ENCODE data around the gene PPM1L. TPM values are rescaled to one million over a fixed set of nuclear protein-coding genes. Genes with fewer than 3 reads are reported as not detected.

The PPM1L gene
- total RNA-seq, 2 experiments from 2014 or later = 2.2 to 2.7 TPM

- no peaks in the 10 kb centered on the region for H3K9me3 Mint-ChIP-seq
- DNase-seq = no peak
These were observed 59.2 kb downstream of the PPM1L start for GRCh38 chr3:160815280-160815679.

GRCh38 chr3:160820022-160820421, 64.0 kb downstream of the PPM1L start:
- H3K36me3 Mint-ChIP-seq = no peaks in the 10 kb centered on the region
- H3K4me1 Mint-ChIP-seq (ENCODE audit: low read depth) = no peaks in the 10 kb centered on the region
- no peak for DNase-seq
- no peaks in the 10 kb centered on the region for H3K9me3 Mint-ChIP-seq
- no peak overlapping the region for H3K27ac Mint-ChIP-seq
- intact Hi-C loops (cut with micrococcal nuclease) = no loop called here
- no peak overlapping the region for H3K4me3 Mint-ChIP-seq
- ChIA-PET CTCF (no interaction called here), POLR2A (no interaction called here)
- no peaks in the 10 kb centered on the region for H3K27me3 Mint-ChIP-seq

More at GRCh38 chr3:160815280-160815679, 59.2 kb downstream of the PPM1L start:
- intact Hi-C loops (cut with micrococcal nuclease) = no loop called here
- Mint-ChIP-seq H3K27ac (no peak overlapping the region), H3K27me3 (no peaks in the 10 kb centered on the region), H3K4me3 (no peak overlapping the region), H3K4me1 (ENCODE audit: low read depth) (no peaks in the 10 kb centered on the region), H3K36me3 (no peaks in the 10 kb centered on the region)
- POLR2A ChIA-PET = no interaction called here
- CTCF ChIA-PET = no interaction called here

DNA sequence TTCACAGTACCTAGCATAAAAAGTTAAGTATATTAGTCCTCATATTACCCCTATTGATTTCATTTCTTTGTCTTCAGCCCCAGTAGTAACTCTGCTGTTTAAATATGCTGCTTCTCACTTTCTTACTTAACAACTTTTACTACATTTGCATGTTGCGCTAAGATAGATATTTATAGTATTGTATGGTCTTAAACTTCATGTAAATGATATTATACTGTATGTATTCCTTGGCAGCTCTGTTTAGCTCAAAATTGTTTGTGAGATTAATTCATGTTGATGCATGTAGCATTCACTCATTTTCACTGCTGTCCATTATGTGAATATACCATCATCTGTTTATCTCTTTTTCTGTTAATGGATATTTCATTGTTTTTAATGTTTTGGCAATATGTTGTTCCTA, 64.4 kb downstream of the PPM1L start:
- ChIA-PET POLR2A (no interaction called here), CTCF (no interaction called here)
- intact Hi-C loops (cut with micrococcal nuclease) = no loop called here
- Mint-ChIP-seq H3K9me3 (no peaks in the 10 kb centered on the region), H3K4me1 (ENCODE audit: low read depth) (no peaks in the 10 kb centered on the region), H3K4me3 (no peak overlapping the region), H3K27me3 (no peaks in the 10 kb centered on the region), H3K36me3 (no peaks in the 10 kb centered on the region), H3K27ac (no peak overlapping the region)
- DNase-seq = no peak

- Mint-ChIP-seq H3K27ac (no peak overlapping the region), H3K4me1 (ENCODE audit: low read depth) (no peaks in the 10 kb centered on the region), H3K4me3 (no peak overlapping the region), H3K36me3 (no peaks in the 10 kb centered on the region), H3K9me3 (no peaks in the 10 kb centered on the region), H3K27me3 (no peaks in the 10 kb centered on the region)
- DNase-seq = no peak
- intact Hi-C loops (cut with micrococcal nuclease) = no loop called here
- ChIA-PET POLR2A (no interaction called here), CTCF (interaction anchor here (1.0 kb wide), 1 partner anchor 17 kb away, joined by 4 read pairs; no protein-coding TSS in a partner anchor)
These were observed 66.9 kb downstream of the PPM1L start for GRCh38 chr3:160822936-160823335.

GRCh38 chr3:160825311-160825800, 69.3 kb downstream of the PPM1L start:
- intact Hi-C loops (cut with micrococcal nuclease) = no loop called here
- DNase-seq = no peak
- Mint-ChIP-seq H3K36me3 (no peaks in the 10 kb centered on the region), H3K27me3 (no peaks in the 10 kb centered on the region), H3K27ac (no peak overlapping the region), H3K4me3 (no peak overlapping the region), H3K9me3 (no peaks in the 10 kb centered on the region), H3K4me1 (ENCODE audit: low read depth) (no peaks in the 10 kb centered on the region)
- ChIA-PET CTCF (no interaction called here), POLR2A (no interaction called here)

DNA sequence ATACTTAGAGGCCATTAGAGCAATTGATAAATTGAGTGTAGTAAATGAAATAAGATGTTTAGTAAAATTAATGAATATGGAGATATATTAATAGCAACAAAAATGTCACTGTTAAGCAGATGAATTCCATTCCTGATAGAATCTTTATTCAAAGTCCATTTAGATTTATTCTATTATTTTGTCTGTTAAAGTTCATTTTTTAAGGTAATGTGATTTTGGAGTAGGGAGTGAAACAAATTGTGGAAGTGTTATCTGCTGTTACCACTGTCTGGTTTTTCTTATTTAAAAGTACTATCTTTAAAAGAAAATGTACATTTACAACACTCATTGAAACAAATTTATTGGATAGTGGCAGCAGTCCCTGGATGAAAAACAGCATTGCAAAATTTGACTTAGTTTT, 70.4 kb downstream of the PPM1L start:
- H3K27me3 Mint-ChIP-seq = no peaks in the 10 kb centered on the region
- no peak for DNase-seq
- ChIA-PET CTCF (no interaction called here), POLR2A (no interaction called here)
- no peaks in the 10 kb centered on the region for H3K36me3 Mint-ChIP-seq
- no peaks in the 10 kb centered on the region for H3K9me3 Mint-ChIP-seq
- H3K4me3 Mint-ChIP-seq = no peak overlapping the region
- H3K4me1 Mint-ChIP-seq (ENCODE audit: low read depth) = no peaks in the 10 kb centered on the region
- H3K27ac Mint-ChIP-seq = no peak overlapping the region
- intact Hi-C loops (cut with micrococcal nuclease) = no loop called here

DNA sequence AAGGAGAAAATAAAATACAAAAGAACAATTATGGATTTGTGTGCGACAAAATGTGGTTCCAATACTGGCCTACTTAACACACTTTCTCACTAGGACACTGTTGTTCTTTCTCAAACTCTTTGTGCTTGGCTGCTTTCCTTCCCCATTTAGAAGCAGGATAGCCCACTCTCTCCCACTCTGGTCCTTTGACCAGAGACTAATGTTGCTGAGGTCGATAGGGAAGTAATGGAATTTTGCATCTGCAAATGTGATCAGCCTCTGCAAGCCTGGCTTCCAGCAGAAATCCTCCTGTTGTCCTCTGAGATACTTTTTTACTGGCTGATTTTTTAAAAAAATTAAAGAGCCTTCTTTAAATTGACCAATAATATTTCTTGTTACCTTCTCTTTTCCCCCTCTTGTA, 71.0 kb downstream of the PPM1L start:
- Mint-ChIP-seq H3K36me3 (no peaks in the 10 kb centered on the region), H3K4me3 (no peak overlapping the region), H3K27ac (no peak overlapping the region), H3K4me1 (ENCODE audit: low read depth) (no peaks in the 10 kb centered on the region), H3K9me3 (no peaks in the 10 kb centered on the region), H3K27me3 (no peaks in the 10 kb centered on the region)
- ChIA-PET CTCF (no interaction called here), POLR2A (no interaction called here)
- DNase-seq = no peak
- intact Hi-C loops (cut with micrococcal nuclease) = no loop called here

DNA sequence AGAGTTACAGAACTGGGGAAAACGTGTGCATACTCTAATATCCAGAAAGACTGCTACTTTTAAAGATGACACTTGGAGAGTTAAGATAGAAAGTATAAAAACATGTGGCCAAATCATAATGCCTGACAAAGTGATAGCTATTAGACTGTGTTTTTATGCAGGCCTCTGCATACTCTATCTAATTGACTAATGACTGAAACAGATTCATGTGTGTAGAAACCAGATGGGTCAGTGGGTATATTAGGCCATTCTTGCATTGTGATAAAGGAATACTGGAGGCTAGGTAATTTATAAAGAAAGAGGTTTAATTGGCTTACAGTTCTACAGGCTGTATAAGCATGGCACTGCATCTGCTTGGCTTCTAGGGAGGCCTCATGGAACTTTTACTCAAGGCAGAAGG, 71.5 kb downstream of the PPM1L start:
- CTCF ChIA-PET = no interaction called here
- Mint-ChIP-seq H3K9me3 (no peaks in the 10 kb centered on the region), H3K4me1 (ENCODE audit: low read depth) (no peaks in the 10 kb centered on the region), H3K27ac (no peak overlapping the region), H3K36me3 (no peaks in the 10 kb centered on the region), H3K27me3 (no peaks in the 10 kb centered on the region), H3K4me3 (no peak overlapping the region)
- intact Hi-C loops (cut with micrococcal nuclease) = no loop called here
- POLR2A ChIA-PET = no interaction called here
- no peak for DNase-seq

DNA sequence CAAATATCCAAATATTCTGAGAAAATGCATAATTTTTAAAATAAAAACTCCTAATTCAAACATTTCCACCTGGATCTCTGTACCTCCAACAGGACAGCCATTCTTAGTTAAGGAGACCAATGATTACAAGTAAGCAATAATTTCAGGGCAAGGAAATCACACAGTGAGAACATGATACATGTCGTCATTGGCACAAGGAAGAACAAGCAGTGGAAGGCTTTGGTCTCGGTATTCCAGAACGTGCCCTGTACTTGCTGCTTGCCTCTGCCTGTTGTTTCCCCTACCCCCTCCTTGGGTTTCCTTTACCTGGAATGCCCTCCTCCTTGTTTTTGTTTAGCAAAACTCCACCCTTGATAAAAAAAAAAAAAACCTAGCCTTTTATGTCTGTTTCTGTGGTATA, 72.8 kb downstream of the PPM1L start:
- DNase-seq = no peak
- no peaks in the 10 kb centered on the region for H3K27me3 Mint-ChIP-seq
- H3K4me3 Mint-ChIP-seq = no peak overlapping the region
- H3K4me1 Mint-ChIP-seq (ENCODE audit: low read depth) = no peaks in the 10 kb centered on the region
- H3K9me3 Mint-ChIP-seq = no peaks in the 10 kb centered on the region
- ChIA-PET CTCF (no interaction called here), POLR2A (no interaction called here)
- H3K36me3 Mint-ChIP-seq = no peaks in the 10 kb centered on the region
- no peak overlapping the region for H3K27ac Mint-ChIP-seq
- intact Hi-C loops (cut with micrococcal nuclease) = no loop called here

DNA sequence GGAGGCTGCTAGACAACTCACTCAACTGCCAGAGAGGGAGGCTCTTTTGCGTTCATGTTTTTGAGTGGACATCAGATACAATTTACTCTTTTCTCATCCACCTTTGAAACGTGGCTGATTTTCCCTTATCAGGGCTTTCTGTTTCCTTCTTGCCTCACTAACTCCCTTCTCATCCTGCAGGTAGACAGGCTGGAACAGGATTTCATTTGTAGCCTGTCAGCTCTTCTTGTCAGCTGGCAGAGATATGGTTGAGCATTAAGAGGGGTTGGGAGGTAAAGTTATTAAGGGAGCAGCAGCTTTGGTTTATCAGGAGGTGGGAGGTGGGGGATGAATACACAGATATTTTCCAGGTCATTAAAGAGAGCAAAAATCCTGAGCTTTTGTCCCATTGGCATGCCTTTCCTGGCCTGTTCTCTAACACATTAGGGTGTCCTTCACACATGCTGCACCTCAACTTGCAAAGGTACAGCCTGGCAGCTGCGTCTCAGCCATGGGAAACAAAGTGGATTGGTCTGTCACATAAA, 73.5 kb downstream of the PPM1L start:
- intact Hi-C loops (cut with micrococcal nuclease) = no loop called here
- Mint-ChIP-seq H3K36me3 (peaks cover 2% of the 10 kb centered on the region), H3K9me3 (no peaks in the 10 kb centered on the region), H3K4me1 (ENCODE audit: low read depth) (no peaks in the 10 kb centered on the region), H3K27ac (no peak overlapping the region), H3K4me3 (no peak overlapping the region), H3K27me3 (no peaks in the 10 kb centered on the region)
- no peak for DNase-seq
- ChIA-PET POLR2A (no interaction called here), CTCF (no interaction called here)

- ChIA-PET CTCF (no interaction called here), POLR2A (no interaction called here)
- intact Hi-C loops (cut with micrococcal nuclease) = no loop called here
- Mint-ChIP-seq H3K27me3 (no peaks in the 10 kb centered on the region), H3K9me3 (no peaks in the 10 kb centered on the region), H3K27ac (no peak overlapping the region), H3K4me1 (ENCODE audit: low read depth) (no peaks in the 10 kb centered on the region), H3K4me3 (no peak overlapping the region), H3K36me3 (peaks cover 3% of the 10 kb centered on the region)
- DNase-seq = no peak
These were observed 74.8 kb downstream of the PPM1L start for GRCh38 chr3:160830796-160831195.

DNA sequence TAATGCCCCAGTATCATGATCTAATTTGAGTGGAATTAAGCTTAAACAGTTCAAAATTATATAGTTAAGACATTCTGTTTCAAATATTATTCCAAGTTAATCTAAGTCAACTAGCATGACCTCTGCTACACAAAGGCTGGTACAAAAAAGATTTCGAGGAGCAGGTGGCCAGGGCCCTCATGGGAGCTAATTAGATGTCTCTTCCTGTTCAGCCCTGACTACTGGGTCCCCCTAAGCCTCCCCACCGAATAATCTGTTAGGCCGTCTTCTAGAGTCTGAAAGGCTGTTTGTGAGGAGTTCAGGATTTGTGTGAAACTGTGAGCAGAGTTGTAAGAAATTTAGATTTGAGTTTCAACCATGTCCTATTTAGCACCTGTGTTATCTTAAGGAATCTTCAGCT, 75.4 kb downstream of the PPM1L start:
- CTCF ChIA-PET = no interaction called here
- POLR2A ChIA-PET = no interaction called here
- Mint-ChIP-seq H3K27me3 (no peaks in the 10 kb centered on the region), H3K36me3 (peaks cover 3% of the 10 kb centered on the region), H3K9me3 (no peaks in the 10 kb centered on the region), H3K4me1 (ENCODE audit: low read depth) (no peaks in the 10 kb centered on the region), H3K4me3 (no peak overlapping the region), H3K27ac (no peak overlapping the region)
- intact Hi-C loops (cut with micrococcal nuclease) = no loop called here
- no peak for DNase-seq

DNA sequence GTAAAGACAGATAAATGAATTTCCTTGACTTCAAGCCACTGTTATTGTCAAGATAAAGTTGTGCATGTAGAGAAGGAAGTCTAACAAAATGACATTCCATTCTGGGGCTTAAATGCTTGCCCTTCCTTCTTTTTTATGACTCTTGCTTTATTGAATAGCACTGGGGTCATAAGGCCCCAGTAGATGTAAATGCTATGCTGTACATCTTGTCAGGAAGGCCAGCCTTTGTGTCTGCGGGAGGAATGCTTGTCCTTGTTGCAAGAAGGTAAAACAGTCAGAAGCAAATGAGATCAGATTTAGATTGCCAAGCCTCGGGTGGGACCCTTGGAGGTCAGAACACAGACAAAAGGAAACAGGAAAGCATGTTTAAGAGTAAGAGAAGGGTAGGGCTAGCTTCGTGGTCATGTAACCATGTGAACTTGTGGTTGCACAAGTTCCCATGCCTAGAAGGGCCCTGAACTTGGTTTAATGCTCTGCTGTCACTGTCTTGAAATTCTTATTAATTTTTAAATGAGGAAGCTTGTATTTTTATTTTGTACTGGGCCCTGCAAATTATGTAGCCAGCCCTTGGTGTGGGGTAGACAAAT, 81.5 kb downstream of the PPM1L start:
- Mint-ChIP-seq H3K27ac (no peak overlapping the region), H3K4me3 (no peak overlapping the region), H3K9me3 (peaks cover 10% of the 10 kb centered on the region), H3K36me3 (peaks cover 3% of the 10 kb centered on the region), H3K27me3 (no peaks in the 10 kb centered on the region), H3K4me1 (ENCODE audit: low read depth) (no peaks in the 10 kb centered on the region)
- intact Hi-C loops (cut with micrococcal nuclease) = no loop called here
- POLR2A ChIA-PET = no interaction called here
- DNase-seq = no peak
- CTCF ChIA-PET = no interaction called here

Measured in activated CD4-positive, alpha-beta memory T cell treated with anti-CD3 and anti-CD28 coated beads for 36 hours (primary cell).